ENCODE measurements around the gene FILIP1L. TPM values are rescaled to one million over a fixed set of nuclear protein-coding genes. Genes with fewer than 3 reads are reported as not detected.

FILIP1L gene
- total RNA-seq, 1 donor from 2014 or later: 47.0 TPM

GRCh38 chr3:100005665-100006393, 108.5 kb downstream of the FILIP1L start:
- peaks cover 4% of the 10 kb centered on the region for H3K9me3 Mint-ChIP-seq (ENCODE audit: unreplicated experiment)
- H3K27ac Mint-ChIP-seq (ENCODE audit: unreplicated experiment): peak overlapping the region; percentile 6
- H3K36me3 Mint-ChIP-seq (ENCODE audit: unreplicated experiment): no peaks in the 10 kb centered on the region
- no peak for DNase-seq (ENCODE audit: extremely low spot score, unreplicated experiment)
- H3K27me3 Mint-ChIP-seq (ENCODE audit: unreplicated experiment): no peaks in the 10 kb centered on the region
- TF ChIP-seq CTCF (IDR thresholded peaks at IDR 0.05): no peak
- peaks cover 34% of the 10 kb centered on the region for H3K4me1 Mint-ChIP-seq (ENCODE audit: unreplicated experiment)
- no peak overlapping the region for H3K4me3 Mint-ChIP-seq (ENCODE audit: unreplicated experiment)

GRCh38 chr3:100004931-100005330, 109.4 kb downstream of the FILIP1L start:
- Mint-ChIP-seq H3K36me3 (ENCODE audit: unreplicated experiment) (no peaks in the 10 kb centered on the region), H3K4me1 (ENCODE audit: unreplicated experiment) (peaks cover 29% of the 10 kb centered on the region), H3K9me3 (ENCODE audit: unreplicated experiment) (peaks cover 4% of the 10 kb centered on the region), H3K4me3 (ENCODE audit: unreplicated experiment) (no peak overlapping the region), H3K27me3 (ENCODE audit: unreplicated experiment) (no peaks in the 10 kb centered on the region), H3K27ac (ENCODE audit: unreplicated experiment) (no peak overlapping the region)
- no peak for TF ChIP-seq CTCF (IDR thresholded peaks at IDR 0.05)
- DNase-seq (ENCODE audit: extremely low spot score, unreplicated experiment): no peak

- TF ChIP-seq CTCF (IDR thresholded peaks at IDR 0.05): no peak
- Mint-ChIP-seq H3K36me3 (ENCODE audit: unreplicated experiment) (no peaks in the 10 kb centered on the region), H3K4me1 (ENCODE audit: unreplicated experiment) (peaks cover 21% of the 10 kb centered on the region), H3K9me3 (ENCODE audit: unreplicated experiment) (peaks cover 4% of the 10 kb centered on the region), H3K27ac (ENCODE audit: unreplicated experiment) (no peak overlapping the region), H3K4me3 (ENCODE audit: unreplicated experiment) (no peak overlapping the region), H3K27me3 (ENCODE audit: unreplicated experiment) (no peaks in the 10 kb centered on the region)
- DNase-seq (ENCODE audit: extremely low spot score, unreplicated experiment): no peak
These were observed 110.4 kb downstream of the FILIP1L start for GRCh38 chr3:100003609-100004503.

- no peak for TF ChIP-seq CTCF (IDR thresholded peaks at IDR 0.05)
- Mint-ChIP-seq H3K4me3 (ENCODE audit: unreplicated experiment) (no peak overlapping the region), H3K36me3 (ENCODE audit: unreplicated experiment) (no peaks in the 10 kb centered on the region), H3K4me1 (ENCODE audit: unreplicated experiment) (peaks cover 21% of the 10 kb centered on the region), H3K27ac (ENCODE audit: unreplicated experiment) (no peak overlapping the region), H3K9me3 (ENCODE audit: unreplicated experiment) (peaks cover 4% of the 10 kb centered on the region), H3K27me3 (ENCODE audit: unreplicated experiment) (no peaks in the 10 kb centered on the region)
- no peak for DNase-seq (ENCODE audit: extremely low spot score, unreplicated experiment)
These were observed 111.5 kb downstream of the FILIP1L start for GRCh38 chr3:100002599-100003350.
